HL-60/S4 treated with phorbol 12-myristate 13-acetate at 8.2 ng/mL for 4 days and 3 days (cell line): ENCODE measurements around the gene ENGASE.
"Not testable (repeated sequence)": the region's sequence is repeated elsewhere in the genome, so short reads cannot be mapped to it uniquely, and the experiment has no call there.

Experiments
- in situ Hi-C: fragments of 300-500 bp; cut with MboI; formaldehyde crosslinking; loops from 2 replicates; pipeline ENCODE4 v1.15.0; 2022; ENCODE audit warnings: low sequenced_read_pairs

The ENGASE gene

DNA sequence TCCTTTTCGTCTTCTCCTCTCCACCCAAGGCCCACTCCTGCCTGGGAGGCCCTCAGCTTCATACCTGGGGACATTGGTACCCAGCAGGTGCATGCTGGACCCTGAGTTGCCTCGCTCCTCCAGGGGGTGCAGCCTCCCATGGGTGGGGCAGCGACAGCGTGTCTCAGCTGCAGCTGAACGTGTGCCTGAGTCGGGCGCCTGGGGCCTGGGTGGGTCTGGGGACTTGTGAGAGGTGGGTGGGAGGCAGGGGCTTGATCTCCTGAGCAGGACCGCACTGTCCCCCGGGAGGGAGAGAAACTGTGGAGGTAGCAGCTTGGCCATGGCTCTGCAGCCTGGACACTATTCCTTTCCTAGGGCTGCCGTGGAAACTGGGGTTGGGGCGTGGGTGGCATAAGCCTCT is 24.8 kb upstream of the ENGASE start:
- in situ Hi-C loops = loop anchor here (25.0 kb wide), 1 partner anchor 337 kb away; no protein-coding TSS in a partner anchor

GRCh38 chr17:79050551-79050950 is 24.1 kb upstream of the ENGASE start:
- in situ Hi-C loops = no loop called here

DNA sequence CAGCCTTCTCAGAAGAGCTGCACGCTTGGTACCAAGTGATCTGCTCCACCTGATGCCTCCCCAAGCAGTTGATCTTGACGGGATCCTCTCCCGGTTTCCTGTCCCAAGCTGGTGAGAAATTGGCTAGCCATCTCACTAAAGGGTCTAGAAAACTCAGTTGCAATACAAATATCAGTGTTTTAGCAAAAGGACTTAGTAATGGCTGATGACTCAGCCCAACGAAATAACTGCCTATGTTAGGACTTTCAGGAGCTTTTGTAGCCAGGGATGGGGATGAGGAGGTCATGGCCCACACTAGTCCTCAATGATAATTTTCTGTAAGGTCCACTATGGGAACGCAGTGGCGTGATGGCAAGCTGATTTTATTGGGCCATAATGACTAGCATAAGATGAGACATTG is 23.3 kb upstream of the ENGASE start:
- in situ Hi-C loops = no loop called here

DNA sequence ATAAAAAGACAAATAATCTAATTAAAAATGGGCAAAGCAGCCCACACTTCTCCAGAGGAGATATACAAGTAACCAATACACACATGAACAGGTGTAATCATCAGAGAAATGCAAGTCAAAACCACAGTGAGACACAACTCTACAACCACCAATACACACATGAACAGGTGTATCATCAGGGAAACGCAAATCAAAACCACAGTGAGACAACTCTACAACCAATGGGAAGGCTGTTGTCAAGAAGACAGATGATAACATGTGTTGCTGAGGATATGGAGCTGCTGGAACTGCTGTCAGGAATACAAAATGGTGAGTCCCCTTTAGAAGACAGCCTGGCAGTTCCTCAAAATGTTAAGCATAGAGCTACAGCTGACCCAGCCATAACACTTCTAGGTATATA is 22.5 kb upstream of the ENGASE start:
- in situ Hi-C loops = no loop called here

DNA sequence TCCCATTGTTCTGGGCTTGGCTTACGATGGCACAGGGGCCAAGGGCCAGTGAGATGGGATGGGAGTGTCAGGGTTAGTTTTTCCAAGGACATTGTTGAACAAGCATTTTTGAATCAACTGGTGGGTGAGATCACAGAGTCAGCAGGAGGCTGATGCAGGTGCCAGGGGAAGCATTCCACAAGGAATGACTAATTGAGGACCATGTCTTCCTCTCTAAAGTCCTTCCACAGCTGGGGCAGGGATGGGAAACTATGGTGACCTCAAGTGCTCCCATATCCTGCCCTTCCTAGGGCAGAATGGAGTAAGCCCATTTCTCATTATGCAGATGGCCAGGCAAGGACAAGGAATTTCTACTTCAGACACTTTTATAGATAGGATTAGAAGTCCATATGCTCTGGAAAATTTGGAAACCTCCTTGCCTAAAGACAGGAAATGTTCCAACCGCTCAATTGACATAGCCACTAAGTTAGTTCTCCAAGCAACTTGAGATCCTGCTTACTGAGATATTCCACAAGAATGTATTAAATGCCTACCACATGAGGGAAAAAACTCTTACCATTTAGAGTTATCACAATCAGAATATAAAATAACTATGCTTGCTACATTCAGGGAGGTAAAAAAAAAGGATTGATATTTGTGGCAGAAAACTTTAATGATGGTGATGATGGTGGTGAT is 21.2 kb upstream of the ENGASE start:
- in situ Hi-C loops = no loop called here

- in situ Hi-C loops = no loop called here
Measured at GRCh38 chr17:79054200-79054960, 20.2 kb upstream of the ENGASE start.

DNA sequence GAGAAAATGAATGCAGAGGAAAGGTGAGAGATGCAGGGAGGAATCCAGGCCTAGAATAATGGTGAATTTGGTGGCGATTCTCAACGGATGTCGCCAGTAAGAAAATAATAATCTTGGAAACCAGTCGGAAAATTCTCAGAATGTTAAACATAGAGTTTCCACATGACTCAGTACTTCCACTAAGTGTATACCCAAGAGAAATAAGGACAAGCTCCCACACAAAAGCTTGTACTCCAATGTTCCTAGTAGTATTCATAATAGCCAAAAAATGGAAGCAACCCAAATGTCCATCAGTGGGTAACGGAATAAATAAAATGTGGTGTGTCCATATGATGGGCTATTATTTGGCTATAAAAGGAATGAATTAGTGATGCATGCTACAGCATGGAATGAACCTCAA is 19.4 kb upstream of the ENGASE start:
- in situ Hi-C loops = no loop called here

GRCh38 chr17:79057737-79058385 is 16.8 kb upstream of the ENGASE start:
- in situ Hi-C loops = no loop called here

- in situ Hi-C loops = no loop called here
Measured at GRCh38 chr17:79062691-79063090, 11.9 kb upstream of the ENGASE start.

GRCh38 chr17:79064026-79064425 is 10.6 kb upstream of the ENGASE start:
- in situ Hi-C loops = no loop called here

DNA sequence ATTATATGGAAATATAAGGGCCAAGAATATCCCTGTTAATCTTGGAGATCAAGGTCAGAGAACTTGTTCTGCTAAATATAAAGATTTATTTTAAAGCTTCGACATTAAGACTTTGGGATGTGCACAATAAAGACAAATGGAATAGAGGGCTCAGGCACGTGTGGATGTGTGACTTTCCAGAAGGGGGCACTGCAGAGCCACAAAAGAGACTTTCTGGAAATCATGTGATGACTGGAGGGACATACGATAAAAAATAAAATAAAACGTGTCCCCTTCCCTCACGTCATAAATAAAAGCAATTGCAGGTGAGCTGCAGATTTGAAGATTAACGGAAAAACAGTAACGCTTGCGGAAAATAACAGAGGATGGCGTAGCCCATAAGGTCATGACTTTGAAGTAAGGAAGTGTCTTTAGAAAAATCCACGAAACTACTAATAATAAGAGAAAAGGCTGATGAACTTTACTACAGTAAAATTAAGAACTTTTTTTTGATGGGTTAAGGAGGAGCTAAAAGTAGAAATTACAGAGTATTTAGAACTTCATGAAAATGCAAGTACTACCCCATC is 9.4 kb upstream of the ENGASE start:
- in situ Hi-C loops = no loop called here

DNA sequence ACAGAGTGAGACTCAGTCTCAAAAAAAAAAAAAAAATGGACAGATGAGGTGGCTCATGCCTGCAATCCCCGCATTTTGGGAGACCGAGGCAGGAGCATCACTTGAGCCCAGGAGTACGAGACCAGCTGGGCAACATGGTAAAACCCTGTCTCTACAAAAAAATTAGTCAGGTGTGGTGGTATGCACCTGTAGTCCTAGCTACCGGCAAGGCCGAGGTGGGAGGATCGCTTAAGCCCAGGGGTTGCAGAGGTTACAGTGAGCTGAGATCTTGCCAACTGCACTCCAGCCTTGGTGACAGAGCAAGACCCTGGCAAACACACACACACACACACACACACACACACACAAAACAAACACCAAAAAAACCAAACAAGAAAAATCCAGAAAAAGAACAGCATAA is 7.7 kb upstream of the ENGASE start:
- in situ Hi-C loops = no loop called here

GRCh38 chr17:79070266-79070880 is 4.3 kb upstream of the ENGASE start:
- in situ Hi-C loops = no loop called here

- in situ Hi-C loops = no loop called here
Measured at GRCh38 chr17:79071161-79071740, 3.4 kb upstream of the ENGASE start.

- in situ Hi-C loops = no loop called here
Measured at GRCh38 chr17:79072544-79072943, 2.1 kb upstream of the ENGASE start.

DNA sequence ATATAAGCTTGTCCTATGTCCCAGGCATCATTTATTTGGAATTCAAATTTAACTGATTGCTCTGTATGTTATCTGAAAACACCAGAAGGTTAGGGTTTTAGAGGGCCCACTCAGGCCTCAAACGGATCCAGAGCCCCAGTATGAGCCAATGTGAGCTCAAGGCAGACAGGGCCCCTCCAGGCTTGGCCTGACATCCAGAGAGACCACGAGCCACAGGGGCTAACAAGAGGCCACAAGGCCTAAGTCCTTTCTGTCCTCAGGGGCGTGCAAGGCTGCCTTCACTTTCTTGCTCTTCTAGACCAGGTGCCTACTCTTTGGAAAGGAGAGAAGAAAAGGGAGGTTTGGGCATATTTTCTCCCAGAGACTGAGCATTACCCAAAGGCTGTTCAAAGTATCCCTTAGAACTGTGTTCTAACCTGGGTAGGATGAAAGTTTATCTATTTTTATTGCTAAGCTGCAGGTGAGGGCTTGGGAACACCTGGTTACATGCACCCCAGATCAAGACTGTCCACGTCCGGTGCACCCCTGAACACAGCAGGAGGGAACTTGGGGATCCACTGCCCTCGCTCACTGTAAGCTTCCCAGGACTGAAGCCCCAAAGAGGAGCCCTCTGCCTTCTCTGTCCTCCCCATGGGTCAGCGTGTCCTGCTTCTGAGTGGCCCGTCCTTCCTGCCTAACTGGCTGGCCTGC is 1.5 kb upstream of the ENGASE start:
- in situ Hi-C loops = no loop called here

- in situ Hi-C loops = no loop called here
Measured at GRCh38 chr17:79073706-79074088, 927 bp upstream of the ENGASE start.

GRCh38 chr17:79074121-79074648 is 439 bp upstream of the ENGASE start:
- in situ Hi-C loops = not testable (repeated sequence)

GRCh38 chr17:79075446-79075750 is 774 bp downstream of the ENGASE start:
- in situ Hi-C loops = no loop called here

DNA sequence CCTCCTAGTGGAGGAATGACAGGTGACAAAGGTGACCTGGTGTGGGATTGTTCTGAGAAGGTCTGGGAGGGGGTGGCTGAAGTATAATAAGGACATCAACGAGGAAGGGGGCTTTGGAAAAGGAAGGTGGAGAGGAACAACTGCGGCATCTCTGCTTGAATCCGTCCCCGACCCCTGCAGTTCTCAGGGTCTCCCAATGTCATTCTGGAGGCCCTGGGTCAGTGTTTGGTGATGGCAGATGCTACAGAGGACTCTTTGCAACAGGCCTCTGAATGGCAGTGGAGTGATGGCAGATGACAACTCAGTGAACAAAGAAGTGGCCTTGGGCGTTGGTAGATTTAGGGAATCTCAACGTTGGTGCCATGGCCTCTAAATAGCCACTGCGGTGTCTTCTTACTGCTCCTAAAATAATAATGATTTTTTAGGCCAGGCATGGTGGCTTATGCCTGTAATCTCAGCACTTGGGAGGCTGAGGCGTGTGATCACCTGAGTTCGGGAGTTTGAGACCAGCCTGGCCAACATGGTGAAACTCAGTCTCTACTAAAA is 1.3 kb downstream of the ENGASE start:
- in situ Hi-C loops = no loop called here
